Osteoblast (primary cell): ENCODE data around the gene KCNIP3. TPM values are rescaled to one million over a fixed set of nuclear protein-coding genes. Genes with fewer than 3 reads are reported as not detected.

Experiments used
- DNase-seq: peaks from one replicate; pipeline ENCODE4 v3.0.0; 2011; ENCODE audit warnings: low spot score, mixed read lengths; ENCODE audit not compliant: insufficient read length; ENCODE audit errors: missing footprints
- H2AFZ ChIP-seq: 2 replicates; pipeline ENCODE4 v1.6.0; 2011; ENCODE audit warnings: mild to moderate bottlenecking, low read length
- H3K27ac ChIP-seq: 2 replicates; pipeline ENCODE4 v1.5.1; 2011; ENCODE audit warnings: mild to moderate bottlenecking, low read depth, low read length, moderate library complexity
- H3K27me3 ChIP-seq: 2 replicates; pipeline ENCODE4 v1.6.0; 2012; ENCODE audit warnings: mild to moderate bottlenecking, control low read depth, inconsistent platforms, low read length, moderate library complexity; ENCODE audit not compliant: insufficient read depth
- H3K36me3 ChIP-seq: 2 replicates; pipeline ENCODE4 v1.5.1; 2011; ENCODE audit warnings: mild to moderate bottlenecking, low read length, control low read depth, moderate library complexity; ENCODE audit not compliant: insufficient read depth
- H3K4me1 ChIP-seq: 2 replicates; pipeline ENCODE4 v1.5.1; 2011; ENCODE audit warnings: mild to moderate bottlenecking, low read length, control low read depth, moderate library complexity; ENCODE audit not compliant: insufficient read depth
- H3K4me2 ChIP-seq: 2 replicates; pipeline ENCODE4 v1.6.0; 2011; ENCODE audit warnings: mild to moderate bottlenecking, low read length; ENCODE audit not compliant: insufficient read depth
- H3K4me3 ChIP-seq: fragments of 200-600 bp; sonication (generic); 3 replicates; pipeline ENCODE4 v1.5.1; 2012; ENCODE audit warnings: mild to moderate bottlenecking, low read length, inconsistent platforms; ENCODE audit not compliant: insufficient read depth
- H3K79me2 ChIP-seq: 2 replicates; pipeline ENCODE4 v1.6.0; 2012; ENCODE audit warnings: mild to moderate bottlenecking, low read length, control low read depth, inconsistent platforms; ENCODE audit not compliant: insufficient read depth
- H3K9me3 ChIP-seq: 2 replicates; pipeline ENCODE4 v1.5.1; 2011; ENCODE audit warnings: low read depth, low read length, control low read depth
- H4K20me1 ChIP-seq: 2 replicates; pipeline ENCODE4 v1.6.0; 2012; ENCODE audit warnings: mild to moderate bottlenecking, low read length, control low read depth; ENCODE audit not compliant: insufficient read depth
- CTCF ChIP-seq: IDR thresholded peaks from 2 replicates; pipeline ENCODE4 v1.5.1; 2011; ENCODE audit warnings: mild to moderate bottlenecking, low read depth, low read length, moderate library complexity; ENCODE audit errors: extremely low read depth
- total RNA-seq: library from RNA; depleted of rRNA; stranded (reverse); fragments of >200 nt; gene quantifications from 2 replicates; pipeline ENCODE4 v1.2.3, GENCODE V29; 2012

Gene KCNIP3
- total RNA-seq, 1 donor = under 0.01 TPM

DNA sequence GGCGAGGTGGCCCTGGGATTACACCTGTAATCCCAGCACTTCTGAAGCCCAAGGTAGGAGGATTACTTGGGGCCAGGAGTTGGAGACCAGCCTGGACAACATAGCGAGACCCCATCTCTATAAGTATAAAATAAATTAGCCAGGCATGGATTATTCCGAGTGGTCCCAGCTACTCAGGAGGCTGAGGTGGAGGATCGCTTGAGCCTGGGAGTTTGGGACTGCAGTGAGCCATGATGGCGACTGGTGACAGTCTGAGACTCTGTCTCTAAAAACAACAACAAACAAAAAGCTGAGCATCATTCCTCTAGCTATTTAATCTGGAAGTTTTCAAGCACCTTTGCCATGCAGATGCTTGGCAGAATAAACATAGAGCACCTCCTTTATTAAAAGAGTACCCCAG is 83.6 kb downstream of the KCNIP3 start:
- H3K27ac ChIP-seq = no peak overlapping the region
- no peaks in the 10 kb centered on the region for H3K9me3 ChIP-seq
- no peak for TF ChIP-seq CTCF
- no peak overlapping the region for H3K4me3 ChIP-seq
- no peak for DNase-seq
- H2AFZ ChIP-seq = no peak overlapping the region
- H4K20me1 ChIP-seq = no peaks in the 10 kb centered on the region
- H3K4me2 ChIP-seq = no peak overlapping the region
- no peaks in the 10 kb centered on the region for H3K36me3 ChIP-seq
- H3K4me1 ChIP-seq = no peaks in the 10 kb centered on the region
- no peaks in the 10 kb centered on the region for H3K79me2 ChIP-seq
- H3K27me3 ChIP-seq = no peaks in the 10 kb centered on the region

- Histone ChIP-seq H3K27ac (no peak overlapping the region), H3K27me3 (no peaks in the 10 kb centered on the region), H3K4me3 (no peak overlapping the region), H3K79me2 (no peaks in the 10 kb centered on the region), H3K9me3 (no peaks in the 10 kb centered on the region), H3K36me3 (no peaks in the 10 kb centered on the region), H3K4me1 (no peaks in the 10 kb centered on the region), H4K20me1 (no peaks in the 10 kb centered on the region), H3K4me2 (no peak overlapping the region), H2AFZ (no peak overlapping the region)
- TF ChIP-seq CTCF = no peak
- DNase-seq = no peak
Observed at GRCh38 chr2:95381212-95382191, 84.4 kb downstream of the KCNIP3 start.

DNA sequence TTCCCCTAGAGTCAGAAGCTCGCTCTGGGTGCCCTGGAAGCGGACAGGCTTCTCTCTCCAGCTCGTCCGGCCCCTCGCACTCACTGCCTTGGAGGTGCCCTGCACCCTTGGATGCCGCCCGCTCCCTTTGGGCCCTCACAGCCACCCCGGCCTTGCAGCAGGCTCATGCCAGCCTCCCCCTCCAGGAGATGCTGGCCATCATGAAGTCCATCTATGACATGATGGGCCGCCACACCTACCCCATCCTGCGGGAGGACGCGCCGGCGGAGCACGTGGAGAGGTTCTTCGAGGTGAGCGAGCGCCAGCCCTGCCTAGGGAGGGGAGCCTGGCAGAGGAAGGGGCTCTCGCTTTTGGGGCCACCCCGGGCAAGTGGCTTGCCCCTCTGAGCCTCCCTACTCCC is 85.0 kb downstream of the KCNIP3 start:
- no peaks in the 10 kb centered on the region for H4K20me1 ChIP-seq
- H3K27ac ChIP-seq = no peak overlapping the region
- no peak overlapping the region for H3K4me3 ChIP-seq
- H2AFZ ChIP-seq = no peak overlapping the region
- H3K4me2 ChIP-seq = no peak overlapping the region
- H3K36me3 ChIP-seq = no peaks in the 10 kb centered on the region
- DNase-seq = no peak
- no peaks in the 10 kb centered on the region for H3K9me3 ChIP-seq
- no peaks in the 10 kb centered on the region for H3K79me2 ChIP-seq
- no peak for TF ChIP-seq CTCF
- H3K27me3 ChIP-seq = no peaks in the 10 kb centered on the region
- H3K4me1 ChIP-seq = no peaks in the 10 kb centered on the region
